HepG2 (cell line): ENCODE results near the gene SLC4A11. TPM values are rescaled to one million over a fixed set of nuclear protein-coding genes. Genes with fewer than 3 reads are reported as not detected.
A peak's percentile ranks its signal among the peaks of the same experiment; 100 is the strongest.

Source experiments
- ARNTL ChIP-seq: sonication (generic); formaldehyde crosslinking; IDR thresholded peaks from 2 replicates; pipeline ENCODE4 v1.4.0; 2020; ENCODE audit warnings: mild to moderate bottlenecking, missing genetic modification reagents
- CSRNP2 ChIP-seq: sonication (generic); formaldehyde crosslinking; conservative IDR thresholded peaks from 2 replicates; pipeline ENCODE4 v1.8.0; 2022; ENCODE audit warnings: low read depth, missing genetic modification reagents
- EED ChIP-seq: sonication (generic); formaldehyde crosslinking; IDR thresholded peaks from 2 replicates; pipeline ENCODE4 v1.5.0; 2020; ENCODE audit warnings: mild to moderate bottlenecking, missing genetic modification reagents
- GRHL1 ChIP-seq: sonication (generic); formaldehyde crosslinking; conservative IDR thresholded peaks from 2 replicates; pipeline ENCODE4 v1.8.0; 2022; ENCODE audit warnings: missing genetic modification reagents
- GTF3A ChIP-seq: sonication (generic); formaldehyde crosslinking; conservative IDR thresholded peaks from 2 replicates; pipeline ENCODE4 v1.4.0; 2020; ENCODE audit warnings: mild to moderate bottlenecking, missing genetic modification reagents
- KAT8 ChIP-seq: IDR thresholded peaks from 2 replicates; pipeline ENCODE4 v1.6.1; 2016; ENCODE audit warnings: missing genetic modification reagents, missing compliant biosample characterization
- KDM5B ChIP-seq: sonication (generic); formaldehyde crosslinking; IDR thresholded peaks from 2 replicates; pipeline ENCODE4 v1.4.0; 2020; ENCODE audit warnings: missing genetic modification reagents, mild to moderate bottlenecking, borderline replicate concordance
- MEIS2 ChIP-seq: sonication (generic); formaldehyde crosslinking; IDR thresholded peaks from 2 replicates; pipeline ENCODE4 v1.9.0; 2021; ENCODE audit warnings: mild to moderate bottlenecking, missing genetic modification reagents
- MNT ChIP-seq: fragments of 450-650 bp; IDR thresholded peaks from 2 replicates; pipeline ENCODE4 v1.6.1; 2016
- SYNCRIP ChIP-seq: fragments of 200-400 bp; formaldehyde crosslinking; IDR thresholded peaks from 2 replicates; pipeline ENCODE4 v1.6.1; 2018; ENCODE audit warnings: mild to moderate bottlenecking, low read depth, low read length; ENCODE audit not compliant: insufficient read depth
- U2AF1 ChIP-seq: fragments of 200-400 bp; formaldehyde crosslinking; optimal IDR thresholded peaks from 2 replicates; pipeline ENCODE3; 2017; ENCODE audit warnings: mild to moderate bottlenecking, low read depth, low read length
- ZBTB20 ChIP-seq: sonication (generic); formaldehyde crosslinking; IDR thresholded peaks from 2 replicates; pipeline ENCODE4 v1.8.1; 2023; ENCODE audit warnings: missing genetic modification reagents, low read depth, mild to moderate bottlenecking, borderline replicate concordance
- ZFP36L1 ChIP-seq: sonication (generic); formaldehyde crosslinking; IDR thresholded peaks from 2 replicates; pipeline ENCODE4 v1.8.0; 2022; ENCODE audit warnings: mild to moderate bottlenecking, missing genetic modification reagents, moderate library complexity
- ZFYVE20 ChIP-seq: sonication (generic); formaldehyde crosslinking; IDR thresholded peaks from 2 replicates; pipeline ENCODE4 v1.8.0; 2023; ENCODE audit warnings: low read depth, mild to moderate bottlenecking, moderate library complexity, missing genetic modification reagents, borderline replicate concordance
- ZNF510 ChIP-seq: sonication (generic); formaldehyde crosslinking; IDR thresholded peaks from 2 replicates; pipeline ENCODE4 v1.4.0; 2020; ENCODE audit warnings: low read depth, mild to moderate bottlenecking, missing genetic modification reagents
- ZNF660 ChIP-seq: sonication (generic); formaldehyde crosslinking; IDR thresholded peaks from 2 replicates; pipeline ENCODE4 v1.5.1; 2020; ENCODE audit warnings: mild to moderate bottlenecking, low read depth, missing genetic modification reagents, borderline replicate concordance
- ZNF816 ChIP-seq: sonication (generic); formaldehyde crosslinking; IDR thresholded peaks from 2 replicates; pipeline ENCODE4 v1.8.0; 2022; ENCODE audit warnings: missing genetic modification reagents, mild to moderate bottlenecking, borderline replicate concordance
- ZSCAN9 ChIP-seq: IDR thresholded peaks from 2 replicates; pipeline ENCODE4 v1.6.1; 2016; ENCODE audit warnings: borderline replicate concordance
- polyA plus RNA-seq, 8 experiments: library from polyadenylated mRNA; depleted of rRNA in 3 of 8; stranded (reverse) in 7 of 8; unstranded in 1 of 8; fragments of >200 nt; fragmentation: Illumina TruSeq in 4 of 8; extraction: Trizol in 4 of 8; gene quantifications; 2 replicates each; pipeline versions ENCODE4 v1.2.1 to v1.2.3, GENCODE V29; 2011 to 2016; ENCODE audit warnings: low read depth in 4 of 8, missing spikeins in 1 of 8, mixed read lengths in 1 of 8; ENCODE audit not compliant: insufficient read depth in 1 of 8
- total RNA-seq, 5 experiments: library from RNA; depleted of rRNA; stranded (reverse); fragments of >200 nt; fragmentation: Illumina TruSeq; extraction: Trizol; gene quantifications; 2 replicates each; pipeline ENCODE4 v1.2.3, GENCODE V29; 2016; ENCODE audit warnings: low read depth in 1 of 5
- TF ChIP-seq, protein P1 (sequence below): sonication (generic); formaldehyde crosslinking; conservative IDR thresholded peaks from 2 replicates; pipeline ENCODE4 v1.4.0; 2020; ENCODE audit warnings: missing genetic modification reagents

The SLC4A11 gene
- total and polyA plus RNA-seq, 2 of the 13 experiments (the other 11 are each of a cell fraction or from before 2014, with no cell fraction given): 3.9 to 27.0 TPM

- TF ChIP-seq GRHL1 (CRISPR knock-in tag): no peak
- no peak for TF ChIP-seq ZNF510 (CRISPR knock-in tag)
- no peak for TF ChIP-seq ZNF816 (CRISPR knock-in tag)
- TF ChIP-seq KAT8 (CRISPR knock-in tag): 0 out of 2 replicates have a peak, but pooled peaks have one; percentile 42
- TF ChIP-seq ZSCAN9 (CRISPR knock-in tag): no peak
- TF ChIP-seq SYNCRIP: no peak
- no peak for TF ChIP-seq ZBTB20 (CRISPR knock-in tag)
- no peak for TF ChIP-seq ZNF660 (CRISPR knock-in tag)
- TF ChIP-seq ZFYVE20 (CRISPR knock-in tag): no peak
- TF ChIP-seq MNT: no peak
- TF ChIP-seq, protein P1, sequence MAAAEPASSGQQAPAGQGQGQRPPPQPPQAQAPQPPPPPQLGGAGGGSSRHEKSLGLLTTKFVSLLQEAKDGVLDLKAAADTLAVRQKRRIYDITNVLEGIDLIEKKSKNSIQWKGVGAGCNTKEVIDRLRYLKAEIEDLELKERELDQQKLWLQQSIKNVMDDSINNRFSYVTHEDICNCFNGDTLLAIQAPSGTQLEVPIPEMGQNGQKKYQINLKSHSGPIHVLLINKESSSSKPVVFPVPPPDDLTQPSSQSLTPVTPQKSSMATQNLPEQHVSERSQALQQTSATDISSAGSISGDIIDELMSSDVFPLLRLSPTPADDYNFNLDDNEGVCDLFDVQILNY (CRISPR knock-in tag): no peak
- TF ChIP-seq ARNTL: no peak
- peak; percentile 85; the same call in 1 of the 2 replicates for TF ChIP-seq EED (CRISPR knock-in tag)
- no peak for TF ChIP-seq U2AF1
- no peak for TF ChIP-seq CSRNP2
- TF ChIP-seq GTF3A (CRISPR knock-in tag): no peak
- peak; percentile 79; the same call in 1 of the 2 replicates for TF ChIP-seq KDM5B (CRISPR knock-in tag)
- TF ChIP-seq MEIS2 (CRISPR knock-in tag): peak; percentile 53; the same call in 1 of the 2 replicates
- TF ChIP-seq ZFP36L1 (CRISPR knock-in tag): peak; percentile 58; the same call in 1 of the 2 replicates
Measured at GRCh38 chr20:3248167-3248992, 9.4 kb upstream of the SLC4A11 start (continued).
